ENCODE results near the gene MRPL33.
A peak's percentile ranks its signal among the peaks of the same experiment; 100 is the strongest.

MRPL33 gene

GRCh38 chr2:27792759-27793158 lies 21.2 kb downstream of the MRPL33 start:
- TF ChIP-seq CTCF (IDR thresholded peaks at IDR 0.05; ENCODE audit: low read depth, low read length, missing control alignments), result no peak
- no peak overlapping the region for H3K4me3 ChIP-seq (replicated peaks; ENCODE audit: low read depth, low read length)
- peak; percentile 61 for DNase-seq (ENCODE audit: extremely low read depth, low read depth)

GRCh38 chr2:27795093-27795834 lies 23.7 kb downstream of the MRPL33 start:
- no peak overlapping the region for H3K4me3 ChIP-seq (replicated peaks; ENCODE audit: low read depth, low read length)
- DNase-seq (ENCODE audit: extremely low read depth, low read depth), result no peak
- TF ChIP-seq CTCF (IDR thresholded peaks at IDR 0.05; ENCODE audit: low read depth, low read length, missing control alignments), result no peak

GRCh38 chr2:27795868-27796277 lies 24.4 kb downstream of the MRPL33 start:
- no peak for DNase-seq (ENCODE audit: extremely low read depth, low read depth)
- no peak for TF ChIP-seq CTCF (IDR thresholded peaks at IDR 0.05; ENCODE audit: low read depth, low read length, missing control alignments)
- H3K4me3 ChIP-seq (replicated peaks; ENCODE audit: low read depth, low read length), result no peak overlapping the region

GRCh38 chr2:27796791-27797765 lies 25.6 kb downstream of the MRPL33 start:
- DNase-seq (ENCODE audit: extremely low read depth, low read depth), result no peak
- TF ChIP-seq CTCF (IDR thresholded peaks at IDR 0.05; ENCODE audit: low read depth, low read length, missing control alignments), result no peak
- H3K4me3 ChIP-seq (replicated peaks; ENCODE audit: low read depth, low read length), result no peak overlapping the region

GRCh38 chr2:27797841-27798240 lies 26.3 kb downstream of the MRPL33 start:
- no peak for TF ChIP-seq CTCF (IDR thresholded peaks at IDR 0.05; ENCODE audit: low read depth, low read length, missing control alignments)
- no peak overlapping the region for H3K4me3 ChIP-seq (replicated peaks; ENCODE audit: low read depth, low read length)
- DNase-seq (ENCODE audit: extremely low read depth, low read depth), result no peak

GRCh38 chr2:27798486-27798885 lies 27.0 kb downstream of the MRPL33 start:
- TF ChIP-seq CTCF (IDR thresholded peaks at IDR 0.05; ENCODE audit: low read depth, low read length, missing control alignments), result no peak
- no peak overlapping the region for H3K4me3 ChIP-seq (replicated peaks; ENCODE audit: low read depth, low read length)
- DNase-seq (ENCODE audit: extremely low read depth, low read depth), result no peak

Measured in HFF-Myc (cell line).